ENCODE measurements around the gene PLD6.
"Not testable (repeated sequence)": the region's sequence is repeated elsewhere in the genome, so short reads cannot be mapped to it uniquely, and the experiment has no call there.

The PLD6 gene, protein sequence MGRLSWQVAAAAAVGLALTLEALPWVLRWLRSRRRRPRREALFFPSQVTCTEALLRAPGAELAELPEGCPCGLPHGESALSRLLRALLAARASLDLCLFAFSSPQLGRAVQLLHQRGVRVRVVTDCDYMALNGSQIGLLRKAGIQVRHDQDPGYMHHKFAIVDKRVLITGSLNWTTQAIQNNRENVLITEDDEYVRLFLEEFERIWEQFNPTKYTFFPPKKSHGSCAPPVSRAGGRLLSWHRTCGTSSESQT

DNA sequence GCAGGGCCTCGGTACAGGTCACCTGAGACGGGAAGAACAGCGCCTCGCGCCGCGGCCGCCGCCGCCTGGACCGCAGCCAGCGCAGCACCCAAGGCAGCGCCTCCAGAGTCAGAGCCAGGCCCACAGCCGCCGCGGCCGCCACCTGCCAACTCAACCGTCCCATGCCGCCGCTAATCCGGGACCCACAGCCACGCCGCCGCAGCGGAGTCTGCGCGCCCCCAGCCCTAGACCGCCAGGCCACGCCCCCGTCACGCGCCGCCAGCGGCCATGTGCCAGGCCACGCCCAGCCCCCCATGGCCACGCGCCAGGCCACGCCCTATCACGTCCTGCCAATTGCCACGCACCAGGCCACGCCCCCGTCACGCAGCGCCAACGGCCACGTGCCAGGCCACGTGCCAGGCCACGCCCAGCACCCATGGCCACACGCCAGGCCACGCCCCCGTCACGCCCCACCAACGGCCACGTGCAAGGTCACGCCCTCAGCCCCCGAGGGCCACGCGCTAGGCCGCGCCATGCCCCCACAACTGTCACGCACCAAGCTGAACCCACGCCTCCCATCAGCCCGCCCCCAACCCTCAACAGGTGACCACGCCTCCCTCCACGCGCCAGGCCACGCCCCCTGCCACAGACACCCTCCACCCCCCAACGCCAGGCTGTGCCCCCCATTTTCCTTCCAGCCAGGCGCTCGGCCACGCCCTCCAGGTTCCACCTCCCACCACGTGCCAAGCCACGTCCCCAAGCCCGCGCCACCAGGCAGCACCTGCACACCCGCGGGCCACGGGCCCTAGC lies at the start of gene PLD6:
PLD6 (minus strand) TSS at position 210 of the 789 bp plus-strand sequence; CDS start at position 163, 47 bp downstream.
- DNase-seq (ENCODE audit: low read depth), result peak; percentile 68
- TF ChIP-seq, protein P1, sequence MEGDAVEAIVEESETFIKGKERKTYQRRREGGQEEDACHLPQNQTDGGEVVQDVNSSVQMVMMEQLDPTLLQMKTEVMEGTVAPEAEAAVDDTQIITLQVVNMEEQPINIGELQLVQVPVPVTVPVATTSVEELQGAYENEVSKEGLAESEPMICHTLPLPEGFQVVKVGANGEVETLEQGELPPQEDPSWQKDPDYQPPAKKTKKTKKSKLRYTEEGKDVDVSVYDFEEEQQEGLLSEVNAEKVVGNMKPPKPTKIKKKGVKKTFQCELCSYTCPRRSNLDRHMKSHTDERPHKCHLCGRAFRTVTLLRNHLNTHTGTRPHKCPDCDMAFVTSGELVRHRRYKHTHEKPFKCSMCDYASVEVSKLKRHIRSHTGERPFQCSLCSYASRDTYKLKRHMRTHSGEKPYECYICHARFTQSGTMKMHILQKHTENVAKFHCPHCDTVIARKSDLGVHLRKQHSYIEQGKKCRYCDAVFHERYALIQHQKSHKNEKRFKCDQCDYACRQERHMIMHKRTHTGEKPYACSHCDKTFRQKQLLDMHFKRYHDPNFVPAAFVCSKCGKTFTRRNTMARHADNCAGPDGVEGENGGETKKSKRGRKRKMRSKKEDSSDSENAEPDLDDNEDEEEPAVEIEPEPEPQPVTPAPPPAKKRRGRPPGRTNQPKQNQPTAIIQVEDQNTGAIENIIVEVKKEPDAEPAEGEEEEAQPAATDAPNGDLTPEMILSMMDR (conservative IDR thresholded peaks at IDR 0.05; ENCODE audit: control insufficient read depth, insufficient read depth, low read depth, low read length), result no peak
- H3K4me3 ChIP-seq (ENCODE audit: control insufficient read depth, low read depth, low read length), result peak within 1 kb of the TSS; percentile 52

DNA sequence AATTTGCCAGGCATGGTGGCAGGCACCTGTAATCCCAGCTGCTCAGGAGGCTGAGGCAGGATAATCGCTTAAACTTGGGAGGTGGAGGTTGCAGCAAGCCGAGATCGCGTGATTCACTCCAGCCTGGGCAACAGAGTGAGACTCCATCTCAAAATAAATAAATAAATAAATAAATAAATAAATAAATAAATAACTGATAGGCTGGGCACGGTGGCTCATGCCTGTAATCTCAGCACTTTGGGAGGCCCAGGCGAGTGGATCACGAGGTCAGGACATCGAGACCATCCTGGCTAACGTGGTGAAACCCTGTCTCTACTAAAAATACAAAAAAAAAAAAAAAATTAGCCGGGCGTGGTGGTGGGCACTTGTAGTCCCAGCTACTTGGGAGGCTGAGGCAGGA lies 49.6 kb upstream of the PLD6 start:
- DNase-seq (ENCODE audit: low read depth); H3K4me3 ChIP-seq (ENCODE audit: control insufficient read depth, low read depth, low read length): not testable (repeated sequence)

DNA sequence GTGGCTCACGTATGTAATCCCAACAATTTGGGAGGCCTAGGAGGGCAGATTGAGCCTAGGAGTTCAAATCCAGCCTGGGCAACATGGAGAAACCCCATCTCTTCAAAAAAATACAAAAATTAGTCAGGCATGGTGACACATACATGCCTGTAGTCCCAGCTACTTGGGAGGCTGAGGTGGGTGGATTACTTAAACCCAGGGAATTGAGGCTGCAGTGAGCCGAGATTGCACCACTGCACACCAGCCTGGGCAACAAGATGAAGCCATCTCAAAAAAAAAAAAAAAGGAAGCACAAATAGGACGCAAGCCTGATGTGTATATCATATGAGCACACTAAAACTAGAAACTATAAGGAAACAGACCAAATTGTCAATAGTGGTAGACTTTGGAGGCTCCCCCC lies 47.9 kb upstream of the PLD6 start:
- no peak overlapping the region for H3K4me3 ChIP-seq (ENCODE audit: control insufficient read depth, low read depth, low read length)
- TF ChIP-seq, protein P1 (conservative IDR thresholded peaks at IDR 0.05; ENCODE audit: control insufficient read depth, insufficient read depth, low read depth, low read length), result no peak

DNA sequence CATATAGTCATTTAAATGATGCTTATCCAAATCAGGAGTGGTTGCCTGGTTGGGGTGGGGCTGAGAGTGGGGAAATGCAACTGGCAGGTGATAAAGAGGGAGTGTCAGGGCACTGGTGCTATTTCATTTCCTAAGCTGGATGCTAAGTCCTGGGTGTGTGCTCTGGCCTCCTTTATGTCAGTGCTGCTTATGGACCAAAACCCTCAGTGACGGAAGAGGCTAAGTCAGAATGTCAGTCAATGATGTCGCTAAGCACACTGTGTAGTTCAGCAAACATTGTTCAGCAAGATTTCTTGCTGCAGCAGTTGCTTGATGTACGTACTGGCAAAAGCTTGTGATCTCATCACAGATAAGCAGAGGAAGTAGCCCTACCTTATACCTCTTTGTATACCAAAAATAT lies 47.3 kb upstream of the PLD6 start:
- TF ChIP-seq, protein P1 (conservative IDR thresholded peaks at IDR 0.05; ENCODE audit: control insufficient read depth, insufficient read depth, low read depth, low read length), result no peak

More for the DNA sequence above, 47.9 kb upstream of the PLD6 start:
- DNase-seq (ENCODE audit: low read depth), result peak; percentile 56

DNA sequence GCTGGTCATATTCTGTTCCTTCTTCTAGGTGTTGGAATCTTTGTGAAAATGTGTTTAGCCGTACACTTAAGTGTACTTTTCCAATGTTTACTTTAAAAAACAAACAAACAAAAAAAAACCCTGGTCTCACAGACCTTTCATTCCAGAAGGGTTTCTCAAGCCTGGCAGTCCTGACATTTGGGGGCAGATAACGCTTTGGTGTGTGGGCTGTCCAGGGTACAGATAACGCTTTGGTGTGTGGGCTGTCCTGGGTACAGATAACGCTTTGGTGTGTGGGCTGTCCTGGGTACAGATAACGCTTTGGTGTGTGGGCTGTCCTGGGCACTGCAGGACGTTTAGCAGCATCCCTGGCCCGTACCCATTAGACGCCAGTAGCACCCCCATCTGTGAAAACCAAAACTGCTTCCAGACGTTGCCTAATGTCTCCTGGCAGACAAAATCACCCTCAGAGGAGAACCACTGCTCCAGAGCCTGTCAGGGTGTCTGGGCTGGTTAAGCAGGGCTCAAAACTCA lies 46.1 kb upstream of the PLD6 start:
- TF ChIP-seq, protein P1 (conservative IDR thresholded peaks at IDR 0.05; ENCODE audit: control insufficient read depth, insufficient read depth, low read depth, low read length), result no peak
- H3K4me3 ChIP-seq (ENCODE audit: control insufficient read depth, low read depth, low read length), result no peak overlapping the region
- no peak for DNase-seq (ENCODE audit: low read depth)

More for the DNA sequence above, 47.3 kb upstream of the PLD6 start:
- DNase-seq (ENCODE audit: low read depth), result no peak
- no peak overlapping the region for H3K4me3 ChIP-seq (ENCODE audit: control insufficient read depth, low read depth, low read length)

DNA sequence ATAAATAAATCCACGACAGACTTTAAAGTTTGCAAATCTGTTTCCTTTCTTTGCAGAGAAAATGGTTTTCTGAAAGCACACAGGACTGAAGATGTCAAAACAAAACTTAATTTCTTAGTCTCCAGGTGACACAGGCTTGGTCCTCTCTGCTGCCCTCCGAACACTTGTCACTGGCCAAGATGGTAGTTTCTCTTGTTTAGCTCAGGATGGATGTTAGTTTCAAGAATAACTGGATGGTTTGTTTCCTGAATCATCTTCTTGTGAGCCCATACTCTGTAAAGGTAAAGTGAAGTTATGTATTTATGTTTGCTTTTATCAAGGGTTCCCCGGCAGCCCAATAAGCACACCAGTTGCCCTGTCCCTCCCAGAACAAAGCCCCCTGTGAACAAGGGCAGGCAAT lies 40.7 kb upstream of the PLD6 start:
- H3K4me3 ChIP-seq (ENCODE audit: control insufficient read depth, low read depth, low read length), result no peak overlapping the region
- no peak for DNase-seq (ENCODE audit: low read depth)
- TF ChIP-seq, protein P1 (conservative IDR thresholded peaks at IDR 0.05; ENCODE audit: control insufficient read depth, insufficient read depth, low read depth, low read length), result no peak

DNA sequence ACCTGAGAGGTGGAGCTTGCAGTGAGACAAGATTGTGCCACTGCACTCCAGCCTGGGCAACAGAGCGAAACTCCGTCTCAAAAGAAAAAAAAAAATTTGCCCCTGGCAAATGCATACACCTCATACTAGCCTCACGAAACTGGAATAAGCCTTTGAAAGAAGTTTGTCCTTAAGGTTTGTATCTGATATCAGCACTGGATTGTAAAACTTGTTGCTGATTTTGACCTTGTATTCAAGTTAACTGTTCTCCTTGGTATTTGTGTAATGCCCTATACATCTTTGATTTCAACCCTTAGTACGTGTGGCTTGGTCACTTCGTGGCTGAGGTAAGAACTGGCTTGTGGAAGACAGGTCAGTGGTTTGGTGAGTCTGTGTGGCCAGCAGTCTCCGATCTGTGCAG lies 37.0 kb upstream of the PLD6 start:
- no peak overlapping the region for H3K4me3 ChIP-seq (ENCODE audit: control insufficient read depth, low read depth, low read length)
- TF ChIP-seq, protein P1 (conservative IDR thresholded peaks at IDR 0.05; ENCODE audit: control insufficient read depth, insufficient read depth, low read depth, low read length), result no peak
- no peak for DNase-seq (ENCODE audit: low read depth)

Measured in fibroblast of mammary gland (primary cell).